Mucosa of descending colon (tissue), 3 donors: Measurements from ENCODE around the gene RNFT2. TPM values are rescaled to one million over a fixed set of nuclear protein-coding genes. Genes with fewer than 3 reads are reported as not detected.

Source experiments
- ATAC-seq: fragments of 200-7000 bp; cut with Tn5 transposase; one replicate; pipeline ENCODE4 v1.9.1; 2020; ENCODE audit warnings: mild to moderate bottlenecking, moderate library complexity
- DNase-seq, 3 donors: peaks; one replicate each; pipeline ENCODE4 v3.0.0-alpha.2; 2020
- H3K36me3 ChIP-seq: fragments of 200-600 bp; one replicate; pipeline ENCODE4 v1.8.0; 2021; ENCODE audit warnings: low read depth, mild to moderate bottlenecking
- H3K4me1 ChIP-seq: fragments of 200-600 bp; one replicate; pipeline ENCODE4 v1.8.0; 2021; ENCODE audit warnings: low read depth, mild to moderate bottlenecking
- H3K4me3 ChIP-seq: fragments of 200-600 bp; one replicate; pipeline ENCODE4 v1.8.0; 2021; ENCODE audit warnings: mild to moderate bottlenecking
- H3K9me3 ChIP-seq: fragments of 200-600 bp; one replicate; pipeline ENCODE4 v1.8.0; 2021; ENCODE audit warnings: mild to moderate bottlenecking
- CTCF ChIP-seq: fragments of 200-600 bp; IDR thresholded peaks from one replicate; pipeline ENCODE4 v1.8.0; 2022; ENCODE audit warnings: antibody characterized with exemption, mild to moderate bottlenecking
- intact Hi-C, 2 donors: fragments of 100-400 bp; cut with DNase I in 1 of 2; cut with micrococcal nuclease in 1 of 2; formaldehyde crosslinking; loops; one replicate each; pipeline versions ENCODE4 v1.11.0 to v1.11.1; 2022; cut with DNase I, micrococcal nuclease
- total RNA-seq, 3 donors: library from RNA; stranded (reverse); fragmentation: NEBNext Ultra II Directional in 2 of 3; extraction: Animal tissue kit (Norgen Biotek cat#: 25700) in 2 of 3; gene quantifications; one replicate each; pipeline versions ENCODE4 v1.2.1 to v1.2.4, GENCODE V29; 2021 to 2023
- donor health status: DM: no; HTN: no; CAD: no; lungs with moderate emphysema.
- donor health status: DM: no; HTN: no; CAD: no.
- donor health status: DM: no; HTN: yes; CAD: no.

The RNFT2 gene
- total RNA-seq, 3 donors from 2014 or later, result 2.0 to 3.7 (median 2.1) TPM

GRCh38 chr12:116765271-116765670, 27.2 kb downstream of the RNFT2 start:
- intact Hi-C loops, result no loop called here
- DNase-seq (no peak), ATAC-seq (no peak)
- no peaks in the 10 kb centered on the region for H3K36me3 ChIP-seq
- TF ChIP-seq CTCF, result no peak
- H3K4me3 ChIP-seq, result no peak overlapping the region
- H3K9me3 ChIP-seq, result no peaks in the 10 kb centered on the region
- no peaks in the 10 kb centered on the region for H3K4me1 ChIP-seq

GRCh38 chr12:116766285-116766684, 28.2 kb downstream of the RNFT2 start:
- no peak for DNase-seq
- Histone ChIP-seq H3K9me3 (no peaks in the 10 kb centered on the region), H3K4me3 (no peak overlapping the region), H3K4me1 (no peaks in the 10 kb centered on the region), H3K36me3 (no peaks in the 10 kb centered on the region)
- intact Hi-C loops, result no loop called here
- TF ChIP-seq CTCF, result no peak
- no peak for ATAC-seq

GRCh38 chr12:116766746-116767145, 28.6 kb downstream of the RNFT2 start:
- TF ChIP-seq CTCF, result no peak
- no peak for DNase-seq

GRCh38 chr12:116771651-116772050, 33.5 kb downstream of the RNFT2 start:
- ATAC-seq, result no peak
- no peak overlapping the region for H3K4me3 ChIP-seq
- TF ChIP-seq CTCF, result no peak

More at GRCh38 chr12:116766746-116767145, 28.6 kb downstream of the RNFT2 start:
- intact Hi-C loops, result no loop called here
- Histone ChIP-seq H3K4me1 (no peaks in the 10 kb centered on the region), H3K9me3 (no peaks in the 10 kb centered on the region), H3K4me3 (no peak overlapping the region), H3K36me3 (no peaks in the 10 kb centered on the region)
- no peak for ATAC-seq

GRCh38 chr12:116773276-116773731, 35.2 kb downstream of the RNFT2 start:
- intact Hi-C loops, result no loop called here
- Histone ChIP-seq H3K9me3 (no peaks in the 10 kb centered on the region), H3K4me1 (no peaks in the 10 kb centered on the region), H3K36me3 (no peaks in the 10 kb centered on the region), H3K4me3 (no peak overlapping the region)
- DNase-seq (peak in 1 of 3 donors; percentile 18), ATAC-seq (peak; percentile 57)
- TF ChIP-seq CTCF, result no peak

More at GRCh38 chr12:116771651-116772050, 33.5 kb downstream of the RNFT2 start:
- H3K4me1 ChIP-seq, result no peaks in the 10 kb centered on the region
- no peaks in the 10 kb centered on the region for H3K9me3 ChIP-seq
- H3K36me3 ChIP-seq, result no peaks in the 10 kb centered on the region
- intact Hi-C loops, result no loop called here
- DNase-seq, result no peak

GRCh38 chr12:116774020-116774419, 35.9 kb downstream of the RNFT2 start:
- Histone ChIP-seq H3K4me1 (no peaks in the 10 kb centered on the region), H3K9me3 (no peaks in the 10 kb centered on the region), H3K4me3 (no peak overlapping the region), H3K36me3 (no peaks in the 10 kb centered on the region)
- DNase-seq (no peak), ATAC-seq (no peak)
- intact Hi-C loops, result no loop called here
- TF ChIP-seq CTCF, result no peak
